Large intestine (tissue), 3 donors: ENCODE results near the gene SCARF1. TPM values are rescaled to one million over a fixed set of nuclear protein-coding genes. Genes with fewer than 3 reads are reported as not detected.

ENCODE experiments used
- DNase-seq, 2 donors: peaks; one replicate each; pipeline versions ENCODE4 v3.0.0 to v3.0.0-alpha.2; 2013
- H3K27ac ChIP-seq: one replicate; pipeline ENCODE4 v1.5.1; 2013; ENCODE audit warnings: low read length
- H3K27me3 ChIP-seq: 2 replicates; pipeline ENCODE4 v1.6.1; 2013; ENCODE audit warnings: low read length; ENCODE audit not compliant: control insufficient read depth, insufficient read depth
- H3K36me3 ChIP-seq: 2 replicates; pipeline ENCODE4 v1.6.1; 2013; ENCODE audit warnings: low read length; ENCODE audit not compliant: control insufficient read depth, insufficient read depth
- H3K4me1 ChIP-seq: one replicate; pipeline ENCODE4 v1.6.1; 2013; ENCODE audit warnings: low read length; ENCODE audit not compliant: control insufficient read depth, insufficient read depth
- H3K4me3 ChIP-seq: one replicate; pipeline ENCODE4 v1.5.1; 2013; ENCODE audit warnings: low read length
- H3K9me3 ChIP-seq: one replicate; pipeline ENCODE4 v1.6.1; 2013; ENCODE audit warnings: mild to moderate bottlenecking, low read depth, low read length, moderate library complexity; ENCODE audit not compliant: control insufficient read depth
- WGBS: methylation state at CpG from one replicate; pipeline ENCODE4 v1.1.5; 2013; ENCODE audit warnings: low lambda C conversion rate; ENCODE audit not compliant: insufficient coverage; 5-methylcytosine and 5-hydroxymethylcytosine counted together
- polyA plus RNA-seq: library from polyadenylated mRNA; unstranded; fragments of 120-200 nt; gene quantifications from one replicate; pipeline ENCODE4 v1.2.1, GENCODE V29; 2013

Gene SCARF1
- polyA plus RNA-seq, 1 donor: 6.5 TPM

- H3K4me1 ChIP-seq: peaks cover 30% of the 10 kb centered on the region
- H3K4me3 ChIP-seq: peak overlapping the region; percentile 51
- no CpG with 5 or more reads among the region's 54 CpGs for WGBS
- H3K9me3 ChIP-seq: no peaks in the 10 kb centered on the region
- peak overlapping the region; percentile 64 for H3K27ac ChIP-seq
- DNase-seq: no peak
- no peaks in the 10 kb centered on the region for H3K27me3 ChIP-seq
- H3K36me3 ChIP-seq: peaks cover 43% of the 10 kb centered on the region
Measured at GRCh38 chr17:1648173-1648962, 2.8 kb upstream of the SCARF1 start.

GRCh38 chr17:1647802-1648171 is 2.3 kb upstream of the SCARF1 start:
- Histone ChIP-seq H3K9me3 (no peaks in the 10 kb centered on the region), H3K36me3 (peaks cover 37% of the 10 kb centered on the region), H3K4me1 (peaks cover 30% of the 10 kb centered on the region), H3K4me3 (peak overlapping the region; percentile 51), H3K27me3 (no peaks in the 10 kb centered on the region), H3K27ac (no peak overlapping the region)
- DNase-seq: no peak
- no CpG with 5 or more reads among the region's 11 CpGs for WGBS

GRCh38 chr17:1646199-1646875 is 805 bp upstream of the SCARF1 start:
- no CpG with 5 or more reads among the region's 13 CpGs for WGBS
- peaks cover 23% of the 10 kb centered on the region for H3K36me3 ChIP-seq
- no peak for DNase-seq

GRCh38 chr17:1644493-1645206 is 882 bp downstream of the SCARF1 start:
- WGBS: no CpG with 5 or more reads among the region's 15 CpGs
- peak overlapping the region; percentile 22 for H3K4me3 ChIP-seq

More at GRCh38 chr17:1646199-1646875, 805 bp upstream of the SCARF1 start:
- H3K4me1 ChIP-seq: peaks cover 30% of the 10 kb centered on the region
- no peaks in the 10 kb centered on the region for H3K27me3 ChIP-seq
- H3K9me3 ChIP-seq: no peaks in the 10 kb centered on the region
- no peak overlapping the region for H3K4me3 ChIP-seq
- H3K27ac ChIP-seq: no peak overlapping the region

GRCh38 chr17:1643999-1644492 is 1.5 kb downstream of the SCARF1 start:
- Histone ChIP-seq H3K4me3 (peak overlapping the region; percentile 30), H3K4me1 (peaks cover 18% of the 10 kb centered on the region), H3K9me3 (no peaks in the 10 kb centered on the region), H3K36me3 (peaks cover 8% of the 10 kb centered on the region), H3K27ac (no peak overlapping the region), H3K27me3 (no peaks in the 10 kb centered on the region)
- no CpG with 5 or more reads among the region's 13 CpGs for WGBS
- no peak for DNase-seq

More at GRCh38 chr17:1644493-1645206, 882 bp downstream of the SCARF1 start:
- Histone ChIP-seq H3K9me3 (no peaks in the 10 kb centered on the region), H3K27me3 (no peaks in the 10 kb centered on the region), H3K4me1 (peaks cover 18% of the 10 kb centered on the region), H3K36me3 (peaks cover 8% of the 10 kb centered on the region), H3K27ac (no peak overlapping the region)
- no peak for DNase-seq

- Histone ChIP-seq H3K27me3 (no peaks in the 10 kb centered on the region), H3K9me3 (no peaks in the 10 kb centered on the region), H3K4me3 (peak overlapping the region; percentile 30), H3K4me1 (peaks cover 17% of the 10 kb centered on the region), H3K27ac (no peak overlapping the region), H3K36me3 (peaks cover 8% of the 10 kb centered on the region)
- WGBS: no CpG with 5 or more reads among the region's 90 CpGs
- DNase-seq: peak; percentile 83
Measured at GRCh38 chr17:1643293-1643998, 2.1 kb downstream of the SCARF1 start.

- Histone ChIP-seq H3K4me1 (peaks cover 9% of the 10 kb centered on the region), H3K27me3 (no peaks in the 10 kb centered on the region), H3K36me3 (no peaks in the 10 kb centered on the region), H3K9me3 (no peaks in the 10 kb centered on the region), H3K27ac (no peak overlapping the region), H3K4me3 (no peak overlapping the region)
- no CpG with 5 or more reads among the region's 12 CpGs for WGBS
- no peak for DNase-seq
Measured at GRCh38 chr17:1641065-1641403, 4.5 kb downstream of the SCARF1 start.

- H3K4me3 ChIP-seq: no peak overlapping the region
- no peaks in the 10 kb centered on the region for H3K27me3 ChIP-seq
- H3K36me3 ChIP-seq: peaks cover 2% of the 10 kb centered on the region
- no peaks in the 10 kb centered on the region for H3K9me3 ChIP-seq
- H3K27ac ChIP-seq: no peak overlapping the region
- no peak for DNase-seq
- WGBS: no CpG with 5 or more reads among the region's 23 CpGs
- peaks cover 9% of the 10 kb centered on the region for H3K4me1 ChIP-seq
Measured at GRCh38 chr17:1640329-1641064, 5.0 kb downstream of the SCARF1 start.

- no CpG with 5 or more reads among the region's 11 CpGs for WGBS
- no peak overlapping the region for H3K27ac ChIP-seq
- no peak for DNase-seq
- no peak overlapping the region for H3K4me3 ChIP-seq
- peaks cover 9% of the 10 kb centered on the region for H3K4me1 ChIP-seq
- H3K27me3 ChIP-seq: no peaks in the 10 kb centered on the region
- H3K9me3 ChIP-seq: peaks cover 3% of the 10 kb centered on the region
- peaks cover 2% of the 10 kb centered on the region for H3K36me3 ChIP-seq
Measured at GRCh38 chr17:1639549-1640180, 5.9 kb downstream of the SCARF1 start.
